Endodermal cell (in vitro differentiated cells): ENCODE data around the gene DVL1. TPM values are rescaled to one million over a fixed set of nuclear protein-coding genes. Genes with fewer than 3 reads are reported as not detected.

Experiments
- DNase-seq: peaks from one replicate; pipeline ENCODE4 v3.0.0-alpha.2; 2017
- H3K27ac ChIP-seq: 2 replicates; pipeline ENCODE4 v1.5.1; 2013; ENCODE audit warnings: mild to moderate bottlenecking, low read depth, low read length, moderate library complexity
- H3K27me3 ChIP-seq: 2 replicates; pipeline ENCODE4 v1.6.1; 2013; ENCODE audit warnings: mild to moderate bottlenecking, low read length, moderate library complexity; ENCODE audit not compliant: insufficient read depth, control insufficient read depth, poor library complexity, severe bottlenecking
- H3K36me3 ChIP-seq: 2 replicates; pipeline ENCODE4 v1.7.0; 2013; ENCODE audit warnings: mild to moderate bottlenecking, low read length, moderate library complexity; ENCODE audit not compliant: control insufficient read depth, insufficient read depth
- H3K4me1 ChIP-seq: one replicate; pipeline ENCODE4 v1.7.0; 2013; ENCODE audit warnings: low read length; ENCODE audit not compliant: control insufficient read depth, insufficient read depth
- H3K4me3 ChIP-seq: 2 replicates; pipeline ENCODE4 v1.5.1; 2013; ENCODE audit warnings: mild to moderate bottlenecking, low read length, moderate library complexity
- H3K9ac ChIP-seq: 2 replicates; pipeline ENCODE4 v1.6.1; 2013; ENCODE audit warnings: mild to moderate bottlenecking, low read length, moderate library complexity; ENCODE audit not compliant: poor library complexity, severe bottlenecking; ENCODE audit errors: extremely low read depth
- H3K9me3 ChIP-seq: 2 replicates; pipeline ENCODE4 v1.6.1; 2013; ENCODE audit warnings: mild to moderate bottlenecking, low read length, moderate library complexity; ENCODE audit not compliant: control insufficient read depth
- H3K27ac Mint-ChIP-seq: 2 replicates; pipeline ENCODE4 v1.8.0; 2020; ENCODE audit warnings: mixed read lengths
- H3K27me3 Mint-ChIP-seq: 2 replicates; pipeline ENCODE4 v1.8.0; 2021; ENCODE audit warnings: mild to moderate bottlenecking, mixed read lengths; ENCODE audit not compliant: insufficient read depth
- H3K36me3 Mint-ChIP-seq: 2 replicates; pipeline ENCODE4 v1.8.0; 2020; ENCODE audit warnings: low read depth, mixed read lengths
- H3K4me1 Mint-ChIP-seq: 2 replicates; pipeline ENCODE4 v1.8.0; 2020; ENCODE audit warnings: mixed read lengths
- H3K4me3 Mint-ChIP-seq: 2 replicates; pipeline ENCODE4 v1.8.0; 2020; ENCODE audit warnings: mild to moderate bottlenecking, moderate library complexity, mixed read lengths
- H3K9me3 Mint-ChIP-seq: 2 replicates; pipeline ENCODE4 v1.8.0; 2020; ENCODE audit warnings: mild to moderate bottlenecking, mixed read lengths
- CTCF ChIP-seq: fragments of 200-600 bp; sonication (generic); conservative IDR thresholded peaks from 2 replicates; pipeline ENCODE4 v1.5.0; 2021; ENCODE audit warnings: antibody characterized with exemption, mild to moderate bottlenecking
- WGBS, 2 experiments: methylation state at CpG; one replicate each; pipeline versions ENCODE4 v1.1.5 to v1.1.7; 2013; ENCODE audit warnings: missing lambda C conversion rate in 2 of 2, mixed read lengths in 1 of 2; ENCODE audit not compliant: insufficient coverage in 1 of 2, insufficient read length in 1 of 2; 5-methylcytosine and 5-hydroxymethylcytosine counted together
- total RNA-seq, 2 donors: library from RNA; stranded (reverse); fragmentation: NEBNext Ultra II Directional in 1 of 2; extraction: Animal tissue kit (Norgen Biotek cat#: 25700) in 1 of 2; gene quantifications; 2 replicates in 1 of 2; 3 replicates in 1 of 2; pipeline ENCODE4 v1.2.1, GENCODE V29; 2021

Gene DVL1
- total RNA-seq, 2 donors from 2014 or later = 71.9 to 73.3 TPM

GRCh38 chr1:1381294-1381693 lies 32.1 kb upstream of the DVL1 start:
- no peak overlapping the region for H3K4me3 Mint-ChIP-seq
- H3K27me3 ChIP-seq = no peaks in the 10 kb centered on the region
- H3K4me1 Mint-ChIP-seq = no peaks in the 10 kb centered on the region
- no peaks in the 10 kb centered on the region for H3K9me3 ChIP-seq
- no peak for DNase-seq
- no peak overlapping the region for H3K4me3 ChIP-seq
- H3K27me3 Mint-ChIP-seq = no peaks in the 10 kb centered on the region
- H3K9ac ChIP-seq = no peak overlapping the region
- peaks cover 17% of the 10 kb centered on the region for H3K36me3 ChIP-seq
- H3K27ac Mint-ChIP-seq = no peak overlapping the region
- H3K27ac ChIP-seq = no peak overlapping the region
- H3K9me3 Mint-ChIP-seq = no peaks in the 10 kb centered on the region
- 79 to 93% methylated on average over 5 to 8 of the region's 8 CpGs for WGBS, 2 experiments
- H3K36me3 Mint-ChIP-seq = peaks cover 26% of the 10 kb centered on the region
- no peak for TF ChIP-seq CTCF
- H3K4me1 ChIP-seq = no peaks in the 10 kb centered on the region

- Histone ChIP-seq H3K27me3 (no peaks in the 10 kb centered on the region), H3K9me3 (no peaks in the 10 kb centered on the region), H3K36me3 (peaks cover 13% of the 10 kb centered on the region), H3K27ac (no peak overlapping the region), H3K4me1 (no peaks in the 10 kb centered on the region), H3K4me3 (no peak overlapping the region), H3K9ac (no peak overlapping the region)
- H3K4me1 Mint-ChIP-seq = no peaks in the 10 kb centered on the region
- no peak for TF ChIP-seq CTCF
- no peak overlapping the region for H3K4me3 Mint-ChIP-seq
- 96 to 98% methylated on average over 11 to 16 of the region's 16 CpGs for WGBS, 2 experiments
- DNase-seq = no peak
- no peak overlapping the region for H3K27ac Mint-ChIP-seq
- H3K36me3 Mint-ChIP-seq = peaks cover 21% of the 10 kb centered on the region
- H3K27me3 Mint-ChIP-seq = no peaks in the 10 kb centered on the region
- no peaks in the 10 kb centered on the region for H3K9me3 Mint-ChIP-seq
These were observed 31.6 kb upstream of the DVL1 start for GRCh38 chr1:1380860-1381259.

- DNase-seq = no peak
- Mint-ChIP-seq H3K36me3 (peaks cover 10% of the 10 kb centered on the region), H3K4me1 (peaks cover 4% of the 10 kb centered on the region), H3K4me3 (no peak overlapping the region), H3K27me3 (no peaks in the 10 kb centered on the region), H3K9me3 (no peaks in the 10 kb centered on the region), H3K27ac (no peak overlapping the region)
- peaks cover 6% of the 10 kb centered on the region for H3K36me3 ChIP-seq
- no peak overlapping the region for H3K27ac ChIP-seq
- WGBS, 2 experiments = 94 to 98% methylated on average over 7 to 13 of the region's 16 CpGs
- no peak overlapping the region for H3K4me3 ChIP-seq
- no peaks in the 10 kb centered on the region for H3K27me3 ChIP-seq
- no peaks in the 10 kb centered on the region for H3K9me3 ChIP-seq
- no peak overlapping the region for H3K9ac ChIP-seq
- no peaks in the 10 kb centered on the region for H3K4me1 ChIP-seq
- no peak for TF ChIP-seq CTCF
These were observed 28.5 kb upstream of the DVL1 start for GRCh38 chr1:1377540-1378205.
